ENCODE results near the gene FAM169A.
"Not testable (repeated sequence)": the region's sequence is repeated elsewhere in the genome, so short reads cannot be mapped to it uniquely, and the experiment has no call there.

FAM169A gene

DNA sequence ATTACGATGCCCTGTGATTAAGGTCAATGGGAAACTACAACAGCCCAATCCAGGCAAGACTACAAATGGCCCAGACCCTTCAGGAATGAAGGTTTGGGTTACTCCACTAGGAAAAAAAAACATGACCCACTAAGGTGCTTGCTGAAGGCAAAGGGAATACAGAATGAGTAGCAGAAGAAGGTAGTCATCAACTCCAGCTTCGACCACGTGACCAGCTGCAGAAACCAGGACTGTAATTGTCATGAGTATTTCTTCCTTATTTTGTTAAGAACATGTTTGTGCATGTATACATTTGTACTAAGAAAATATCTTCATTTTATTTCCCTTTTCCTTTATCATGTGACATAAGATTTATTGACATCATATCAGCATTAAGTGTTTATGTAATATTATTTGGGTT, 74.5 kb downstream of the FAM169A start:
- not testable (repeated sequence) for DNase-seq

- DNase-seq: no peak
These were observed 78.8 kb downstream of the FAM169A start for GRCh38 chr5:74787424-74787823.

- no peak for DNase-seq
These were observed 79.3 kb downstream of the FAM169A start for GRCh38 chr5:74786851-74787250.

- no peak for DNase-seq
These were observed 87.6 kb downstream of the FAM169A start for GRCh38 chr5:74778609-74779008.

DNA sequence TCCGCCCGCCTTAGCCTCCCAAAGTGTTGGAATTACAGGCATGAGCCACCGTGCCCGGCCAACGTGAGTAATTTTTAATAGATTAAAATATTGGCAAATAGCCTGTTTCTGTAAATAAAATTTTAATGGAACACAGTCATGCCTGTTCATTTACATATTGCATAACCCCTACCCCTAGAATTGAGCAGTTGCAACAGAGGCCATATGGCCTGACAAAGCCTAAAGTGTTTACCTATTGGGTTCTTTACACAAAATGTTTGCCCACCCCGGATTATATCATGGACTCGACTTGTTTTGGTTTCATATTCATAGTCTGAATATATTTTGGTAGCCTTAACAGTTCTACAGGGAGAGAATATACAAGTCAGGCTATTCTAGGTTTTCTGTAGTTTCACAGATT, 93.8 kb downstream of the FAM169A start:
- DNase-seq: no peak

DNA sequence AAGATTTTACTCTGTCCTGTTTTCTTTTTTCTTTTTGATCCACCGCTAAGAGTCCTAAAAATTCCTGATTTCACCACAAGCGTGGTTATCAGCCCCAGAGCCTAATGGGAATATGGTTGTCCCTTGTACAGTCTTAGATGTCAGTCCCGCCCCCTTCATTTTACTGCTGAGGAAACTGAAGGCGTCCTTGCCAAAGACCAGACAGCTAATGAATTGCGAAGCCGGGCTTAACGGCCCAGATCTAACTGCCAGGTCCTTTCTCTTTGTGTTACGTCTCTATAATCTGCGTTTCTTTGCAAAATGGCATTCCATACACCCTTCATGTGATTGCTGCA, 98.6 kb downstream of the FAM169A start:
- DNase-seq: no peak

GRCh38 chr5:74766849-74767578, 99.2 kb downstream of the FAM169A start, which contains the start of the genes GFM2 and NSA2:
TSS of gene GFM2 (minus strand) at chr5:74767117. CDS start at chr5:74763742, 3,375 bp downstream.
TSS of gene NSA2 (plus strand) at chr5:74767249. CDS start at chr5:74767361, 112 bp downstream.
- DNase-seq: peak; percentile 86

- DNase-seq: no peak
These were observed 99.8 kb downstream of the FAM169A start for GRCh38 chr5:74766418-74766848.

- no peak for DNase-seq
These were observed 100.3 kb downstream of the FAM169A start for GRCh38 chr5:74765929-74766328.

DNA sequence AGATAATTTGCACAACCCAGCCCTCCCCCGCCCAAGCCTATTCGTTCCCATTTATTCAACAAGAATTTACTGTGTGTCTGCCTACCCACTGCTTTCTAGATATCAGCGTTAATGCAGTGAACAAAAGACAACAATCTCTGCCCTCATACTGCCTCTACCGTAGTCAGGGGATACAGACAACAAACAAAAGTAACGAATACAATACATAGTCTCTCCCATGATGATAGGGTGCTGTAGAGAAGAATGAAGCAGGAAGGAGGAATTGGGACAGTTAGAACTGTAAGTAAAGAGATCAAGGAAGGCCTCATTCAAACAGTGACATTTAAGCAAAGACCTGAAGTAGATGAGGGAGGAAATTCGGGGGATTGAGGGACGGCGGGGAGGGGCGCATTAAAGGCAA, 101.0 kb downstream of the FAM169A start:
- DNase-seq: no peak

DNA sequence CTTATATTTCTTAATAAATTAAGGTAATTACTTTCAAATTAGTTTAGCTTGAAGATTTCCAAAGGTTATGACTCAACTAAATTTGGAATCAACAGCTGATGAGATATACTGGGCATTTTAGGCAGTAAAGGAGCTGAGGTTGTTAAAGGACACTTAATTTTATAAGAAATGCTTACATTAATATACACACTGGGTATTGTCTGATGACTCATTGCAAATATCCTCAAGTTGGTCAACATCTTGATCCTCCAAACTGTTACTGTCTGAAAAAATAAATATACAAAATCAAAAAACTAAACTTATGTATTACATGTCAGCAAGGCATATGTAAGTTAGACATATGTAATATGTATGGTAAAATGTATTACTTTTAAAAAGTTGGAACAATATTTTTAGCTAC, 102.7 kb downstream of the FAM169A start:
- DNase-seq: no peak

DNA sequence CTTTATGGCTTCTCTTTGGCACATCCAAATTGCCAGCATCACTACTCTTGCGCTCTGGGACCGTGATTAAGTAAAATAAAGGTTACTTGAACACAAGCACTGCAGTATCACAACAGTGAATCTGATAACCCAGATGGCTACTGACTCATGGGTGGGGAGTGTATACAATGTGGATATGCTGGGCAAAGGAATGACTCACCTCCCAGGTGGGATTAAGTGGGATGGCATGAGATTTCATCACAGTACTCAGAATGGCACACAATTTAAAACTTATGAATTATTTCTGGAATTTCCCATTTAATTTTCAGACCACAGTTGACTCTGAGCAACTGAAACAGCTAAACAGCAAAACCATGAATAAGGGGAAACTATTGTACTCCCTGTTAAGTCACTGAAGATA, 103.6 kb downstream of the FAM169A start:
- no peak for DNase-seq

GRCh38 chr5:74761241-74761640, 104.9 kb downstream of the FAM169A start:
- DNase-seq: no peak

DNA sequence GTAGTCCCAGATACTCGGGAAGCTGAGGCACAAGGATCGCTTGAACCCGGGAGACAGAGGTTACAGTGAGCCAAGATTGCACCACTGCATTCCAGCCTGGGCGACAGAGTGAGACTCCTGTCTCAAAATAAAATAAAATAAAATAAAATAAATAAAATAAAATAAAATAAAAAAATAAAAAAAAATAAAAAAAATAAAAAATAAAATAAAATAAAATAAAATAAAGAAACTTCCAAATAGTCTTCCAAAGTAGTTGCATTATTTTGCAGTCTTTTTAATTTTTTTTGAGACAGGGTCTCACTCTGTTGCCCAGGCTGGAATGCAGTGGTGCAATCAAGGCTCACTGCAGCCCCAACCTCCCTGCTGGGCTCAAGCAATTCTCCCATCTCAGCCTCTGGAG, 117.4 kb downstream of the FAM169A start:
- not testable (repeated sequence) for DNase-seq

- DNase-seq: no peak
These were observed 127.8 kb downstream of the FAM169A start for GRCh38 chr5:74738406-74738805.

DNA sequence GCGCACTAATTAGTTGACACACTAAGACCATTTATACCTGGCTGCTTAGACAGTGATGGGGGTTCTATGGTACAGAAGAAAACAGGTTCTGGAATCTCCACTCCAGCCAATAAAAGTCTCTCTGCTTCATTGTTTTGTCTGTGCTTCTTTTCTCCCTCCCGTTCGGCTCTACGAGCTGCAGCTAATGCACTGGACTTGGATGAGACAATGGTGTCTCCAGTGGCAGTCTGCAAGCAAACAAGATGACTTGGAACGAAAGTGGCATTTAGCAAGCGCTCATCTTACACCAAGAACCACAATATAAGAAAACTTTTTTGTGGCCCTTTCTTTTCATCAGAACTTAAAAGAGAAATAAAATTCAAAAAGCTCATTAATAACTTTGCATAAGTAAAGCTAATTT, 129.4 kb downstream of the FAM169A start:
- DNase-seq: no peak

All from NCI-H1694 (cell line).